IMR-90 (cell line): ENCODE results near the gene TMPRSS13. TPM values are rescaled to one million over a fixed set of nuclear protein-coding genes. Genes with fewer than 3 reads are reported as not detected.

Source experiments
- ATAC-seq: fragments of 200-7000 bp; cut with Tn5 transposase; 2 replicates; pipeline ENCODE4 v1.9.1; 2020; ENCODE audit warnings: low read depth, mild to moderate bottlenecking, moderate library complexity
- BruUV-seq: library from RNA; stranded (reverse); fragments of 400-500 nt; replicated peaks from 2 replicates; lab custom pipeline; 2021; lab: Mats Ljungman, UMichigan
- CTCF ChIA-PET: fragments of 300-600 bp; formaldehyde crosslinking; extraction: SDS; loops from one replicate; lab custom pipeline; 2021; ENCODE audit warnings: antibody characterized with exemption; lab: Yijun Ruan, JAX
- POLR2A ChIA-PET: fragments of 300-600 bp; sonication (Branson Sonifier 250); formaldehyde crosslinking; loops from one replicate; lab custom pipeline; 2022; ENCODE audit warnings: antibody characterized with exemption; ENCODE audit not compliant: unreplicated experiment; lab: Charles Lee
- DNase-seq: peaks from one replicate; pipeline ENCODE4 v3.0.0; 2013
- H2AFZ ChIP-seq: replicated peaks from 2 replicates; pipeline ENCODE3; 2013; ENCODE audit warnings: low read length, mild to moderate bottlenecking; ENCODE audit not compliant: poor library complexity
- H2AK5ac ChIP-seq: 2 replicates; pipeline ENCODE4 v1.6.1; 2013; ENCODE audit warnings: low read depth, low read length, inconsistent platforms
- H2AK9ac ChIP-seq: replicated peaks from 2 replicates; pipeline ENCODE3; 2013; ENCODE audit warnings: mild to moderate bottlenecking, low read depth, low read length, moderate library complexity; ENCODE audit not compliant: poor library complexity
- H2BK120ac ChIP-seq: 2 replicates; pipeline ENCODE4 v1.6.1; 2013; ENCODE audit warnings: low read depth, low read length, inconsistent platforms
- H2BK15ac ChIP-seq: 3 replicates; pipeline ENCODE4 v1.6.1; 2013; ENCODE audit warnings: low read depth, low read length, inconsistent platforms
- H2BK20ac ChIP-seq: 2 replicates; pipeline ENCODE4 v1.6.1; 2013; ENCODE audit warnings: low read depth, mild to moderate bottlenecking, inconsistent platforms, low read length, moderate library complexity
- H2BK5ac ChIP-seq: 2 replicates; pipeline ENCODE4 v1.6.1; 2013; ENCODE audit warnings: mild to moderate bottlenecking, low read depth, low read length, inconsistent platforms; ENCODE audit not compliant: poor library complexity, severe bottlenecking
- H3K14ac ChIP-seq: replicated peaks from 2 replicates; pipeline ENCODE4 v1.6.1; 2013; ENCODE audit warnings: low read depth, low read length, inconsistent platforms
- H3K18ac ChIP-seq: 2 replicates; pipeline ENCODE4 v1.6.1; 2013; ENCODE audit warnings: low read depth, low read length, control low read depth
- H3K23ac ChIP-seq: 2 replicates; pipeline ENCODE4 v1.6.1; 2013; ENCODE audit warnings: low read depth, low read length, inconsistent platforms
- H3K27ac ChIP-seq: 2 replicates; pipeline ENCODE4 v1.5.1; 2013; ENCODE audit warnings: mild to moderate bottlenecking, control low read depth, low read length; ENCODE audit not compliant: insufficient read depth
- H3K27me3 ChIP-seq: 2 replicates; pipeline ENCODE4 v1.6.1; 2013; ENCODE audit warnings: low read length; ENCODE audit not compliant: control insufficient read depth, insufficient read depth
- H3K36me3 ChIP-seq: 2 replicates; pipeline ENCODE4 v1.6.1; 2013; ENCODE audit warnings: low read length, mixed read lengths; ENCODE audit not compliant: control insufficient read depth, insufficient read depth
- H3K4ac ChIP-seq: 2 replicates; pipeline ENCODE4 v1.6.1; 2013; ENCODE audit warnings: low read depth, low read length, inconsistent platforms
- H3K4me1 ChIP-seq: 2 replicates; pipeline ENCODE4 v1.6.1; 2013; ENCODE audit warnings: low read length, mixed read lengths; ENCODE audit not compliant: control insufficient read depth, insufficient read depth
- H3K4me2 ChIP-seq: 2 replicates; pipeline ENCODE4 v1.6.1; 2013; ENCODE audit warnings: low read depth, mild to moderate bottlenecking, control low read depth, low read length, moderate library complexity
- H3K4me3 ChIP-seq: 2 replicates; pipeline ENCODE4 v1.5.1; 2013; ENCODE audit warnings: low read depth, mild to moderate bottlenecking, control low read depth, low read length, moderate library complexity; ENCODE audit not compliant: insufficient read depth
- H3K56ac ChIP-seq: 2 replicates; pipeline ENCODE4 v1.6.1; 2013; ENCODE audit warnings: low read length, inconsistent platforms; ENCODE audit not compliant: insufficient read depth; ENCODE audit errors: extremely low read depth
- H3K79me1 ChIP-seq, 2 experiments: 2 replicates each; pipeline ENCODE4 v1.6.1; 2013; ENCODE audit warnings: low read length in 2 of 2, inconsistent platforms in 1 of 2, low read depth in 1 of 2
- H3K9ac ChIP-seq: 2 replicates; pipeline ENCODE4 v1.6.1; 2013; ENCODE audit warnings: low read depth, low read length, control low read depth
- H3K9me1 ChIP-seq: 2 replicates; pipeline ENCODE4 v1.6.1; 2013; ENCODE audit warnings: low read length, inconsistent platforms; ENCODE audit not compliant: insufficient read depth
- H3K9me3 ChIP-seq: 2 replicates; pipeline ENCODE4 v1.6.1; 2013; ENCODE audit warnings: low read length; ENCODE audit not compliant: control insufficient read depth, insufficient read depth
- H4K20me1 ChIP-seq: 2 replicates; pipeline ENCODE4 v1.6.1; 2013; ENCODE audit warnings: low read length, inconsistent platforms; ENCODE audit not compliant: insufficient read depth
- H4K5ac ChIP-seq: 2 replicates; pipeline ENCODE4 v1.6.1; 2013; ENCODE audit warnings: mild to moderate bottlenecking, low read depth, low read length, control low read depth
- H4K8ac ChIP-seq, 2 experiments: 2 replicates each; pipeline ENCODE4 v1.6.1; 2013; ENCODE audit warnings: low read depth in 2 of 2, low read length in 2 of 2, control low read depth in 1 of 2, inconsistent platforms in 1 of 2
- H4K91ac ChIP-seq: 2 replicates; pipeline ENCODE4 v1.6.1; 2013; ENCODE audit warnings: low read depth, low read length, inconsistent platforms; ENCODE audit not compliant: insufficient read depth
- RAD21 ChIP-seq: IDR thresholded peaks from 2 replicates; pipeline ENCODE4 v1.6.1; 2012; ENCODE audit warnings: low read length, improper control_type of control experiment
- RFX5 ChIP-seq: IDR thresholded peaks from 2 replicates; pipeline ENCODE4 v1.8.0; 2012; ENCODE audit warnings: low read depth, mild to moderate bottlenecking, low read length, moderate library complexity
- WGBS, 2 experiments: methylation state at CpG; one replicate each; pipeline versions ENCODE4 v1.1.5 to v1.1.7; 2013; ENCODE audit warnings: missing lambda C conversion rate in 2 of 2; ENCODE audit not compliant: insufficient read length in 1 of 2; ENCODE audit errors: extremely low coverage in 2 of 2; 5-methylcytosine and 5-hydroxymethylcytosine counted together
- dilution Hi-C: fragments of 300-500 bp; cut with HindIII; formaldehyde crosslinking; loops from one replicate; pipeline ENCODE4 v1.14.3; 2018; ENCODE audit warnings: low sequenced_read_pairs; ENCODE audit not compliant: unreplicated experiment
- in situ Hi-C: fragments of 300-500 bp; cut with MboI; formaldehyde crosslinking; loops from 3 replicates; pipeline ENCODE4 v1.14.3; 2019; ENCODE audit warnings: low sequenced_read_pairs, inconsistent platforms, mixed read lengths
- intact Hi-C: fragments of 100-400 bp; cut with micrococcal nuclease; formaldehyde crosslinking; loops from 2 replicates; pipeline ENCODE4 v1.10.0; 2022
- polyA plus RNA-seq, 3 experiments: library from polyadenylated mRNA; depleted of rRNA; stranded (reverse); fragments of >200 nt; gene quantifications; 2 replicates each; pipeline ENCODE4 v1.2.3, GENCODE V29; 2012; ENCODE audit warnings: low replicate concordance in 1 of 3
- total RNA-seq: library from RNA; depleted of rRNA; stranded (reverse); fragments of >200 nt; gene quantifications from 2 replicates; pipeline ENCODE4 v1.2.3, GENCODE V29; 2012

The TMPRSS13 gene
- total and polyA plus RNA-seq, 2 of the 4 experiments (the other 2 are of a cell fraction): not detected

- no peak overlapping the region for H2BK120ac ChIP-seq
- H2AK5ac ChIP-seq: no peak overlapping the region
- no peak overlapping the region for H2AFZ ChIP-seq
- no peak overlapping the region for H3K18ac ChIP-seq
- intact Hi-C loops (no loop called here), in situ Hi-C loops (no loop called here), dilution Hi-C loops (no loop called here)
- no peak overlapping the region for H3K23ac ChIP-seq
- TF ChIP-seq RAD21: no peak
- no peak for TF ChIP-seq RFX5
- H3K4me1 ChIP-seq: no peaks in the 10 kb centered on the region
- CTCF ChIA-PET: no interaction called here
- no peak overlapping the region for H2BK20ac ChIP-seq
- H3K4ac ChIP-seq: no peak overlapping the region
- no peaks in the 10 kb centered on the region for H3K79me1 ChIP-seq
- H3K4me2 ChIP-seq: no peak overlapping the region
- WGBS, 2 experiments: no CpG with 5 or more reads among the region's 6 CpGs
- H2AK9ac ChIP-seq: no peak overlapping the region
- peaks cover 18% of the 10 kb centered on the region for H3K27me3 ChIP-seq
- BruUV-seq: no TSS peak
- no peak overlapping the region for H3K14ac ChIP-seq
- no peak overlapping the region for H4K91ac ChIP-seq
- H2BK15ac ChIP-seq: no peak overlapping the region
- no peak overlapping the region for H3K4me3 ChIP-seq
- ATAC-seq (no peak), DNase-seq (no peak)
- H3K36me3 ChIP-seq: no peaks in the 10 kb centered on the region
- no peak overlapping the region for H4K5ac ChIP-seq
- no peaks in the 10 kb centered on the region for H3K9me3 ChIP-seq
- H2BK5ac ChIP-seq: no peak overlapping the region
- H3K9ac ChIP-seq: no peak overlapping the region
- no peaks in the 10 kb centered on the region; the same call in 1 of the 2 replicates for H4K20me1 ChIP-seq
- no peak overlapping the region for H3K56ac ChIP-seq
- no peak overlapping the region for H4K8ac ChIP-seq
- H3K9me1 ChIP-seq: no peaks in the 10 kb centered on the region
- POLR2A ChIA-PET: no interaction called here
- no peak overlapping the region for H3K27ac ChIP-seq
These were observed 608 bp downstream of the TMPRSS13 start for GRCh38 chr11:117928446-117929141.
